GM10847 (cell line): ENCODE measurements around the gene OPN1MW3.
"Not testable (repeated sequence)": the region's sequence is repeated elsewhere in the genome, so short reads cannot be mapped to it uniquely, and the experiment has no call there.

Source experiments
- POLR2A ChIP-seq: IDR thresholded peaks from 2 replicates; pipeline ENCODE4 v1.6.1; 2011; ENCODE audit not compliant: insufficient read length; ENCODE audit errors: extremely low read depth

The OPN1MW3 gene

GRCh38 chrX:154257282-154257681 lies at the start of gene OPN1MW3:
TSS of gene OPN1MW3 (plus strand) at chrX:154257582. CDS start at chrX:154257620, 38 bp downstream.
- not testable (repeated sequence) for TF ChIP-seq POLR2A

GRCh38 chrX:154219456-154219855 lies 37.9 kb upstream of the OPN1MW3 start, which contains the start of gene OPN1MW2:
TSS of gene OPN1MW2 (plus strand) at chrX:154219756. CDS start at chrX:154219816, 60 bp downstream.
- not testable (repeated sequence) for TF ChIP-seq POLR2A

- TF ChIP-seq POLR2A, result no peak
Measured at GRCh38 chrX:154294791-154295574, 37.6 kb downstream of the OPN1MW3 start, which contains the start of gene TEX28. TSS of gene TEX28 (minus strand) at chrX:154295124. CDS start at chrX:154292117, 3,007 bp downstream.

GRCh38 chrX:154295664-154296310 lies 38.4 kb downstream of the OPN1MW3 start, which contains the start of gene TKTL1:
TSS of gene TKTL1 (plus strand) at chrX:154295795. CDS start at chrX:154295860, 65 bp downstream.
- no peak for TF ChIP-seq POLR2A

- no peak for TF ChIP-seq POLR2A
Measured at GRCh38 chrX:154296731-154297130, 39.3 kb downstream of the OPN1MW3 start.

GRCh38 chrX:154298312-154298711 lies 40.9 kb downstream of the OPN1MW3 start:
- no peak for TF ChIP-seq POLR2A

GRCh38 chrX:154300816-154301215 lies 43.4 kb downstream of the OPN1MW3 start:
- TF ChIP-seq POLR2A, result no peak

GRCh38 chrX:154303476-154303875 lies 46.1 kb downstream of the OPN1MW3 start:
- no peak for TF ChIP-seq POLR2A

- no peak for TF ChIP-seq POLR2A
Measured at GRCh38 chrX:154304846-154305245, 47.5 kb downstream of the OPN1MW3 start.

- no peak for TF ChIP-seq POLR2A
Measured at GRCh38 chrX:154305541-154306205, 48.3 kb downstream of the OPN1MW3 start.

- no peak for TF ChIP-seq POLR2A
Measured at GRCh38 chrX:154307202-154307601, 49.8 kb downstream of the OPN1MW3 start.

- no peak for TF ChIP-seq POLR2A
Measured at GRCh38 chrX:154308108-154308946, 50.9 kb downstream of the OPN1MW3 start.

- TF ChIP-seq POLR2A, result no peak
Measured at GRCh38 chrX:154309041-154309775, 51.8 kb downstream of the OPN1MW3 start.
